GM19397 (cell line): ENCODE measurements around the gene IAPP.
"Not testable (repeated sequence)": the region's sequence is repeated elsewhere in the genome, so short reads cannot be mapped to it uniquely, and the experiment has no call there.

Experiments used
- ATAC-seq: cut with Tn5 transposase; IDR thresholded peaks from one replicate; pipeline ENCODE4 v1.9.1; 2021; ENCODE audit warnings: mild to moderate bottlenecking, moderate library complexity; ENCODE audit not compliant: unreplicated experiment

IAPP gene

GRCh38 chr12:21379218-21379617, 6.5 kb downstream of the IAPP start:
- no peak for ATAC-seq

GRCh38 chr12:21381320-21381719, 8.6 kb downstream of the IAPP start:
- ATAC-seq, result not testable (repeated sequence)

- no peak for ATAC-seq
Measured at GRCh38 chr12:21384261-21384660, 11.6 kb downstream of the IAPP start.

DNA sequence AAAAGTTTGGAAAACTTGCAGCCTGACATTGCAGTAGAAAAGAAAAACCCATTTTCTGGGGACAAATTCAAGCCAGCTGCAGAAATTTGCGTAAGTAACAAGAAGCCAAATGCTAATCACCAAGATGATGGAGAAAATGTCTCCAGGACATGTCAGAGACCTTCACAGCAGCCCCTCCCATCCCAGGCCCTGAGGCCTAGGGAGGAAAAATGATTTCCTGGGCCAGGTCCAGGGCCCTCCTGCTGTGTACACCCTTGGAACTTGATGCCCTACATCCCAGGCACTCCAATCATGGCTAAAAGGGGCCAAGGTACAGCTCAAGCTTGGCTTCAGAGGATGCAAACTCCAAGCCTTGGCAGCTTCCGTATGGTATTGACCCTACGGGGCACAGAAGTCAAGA, 14.5 kb downstream of the IAPP start:
- no peak for ATAC-seq

DNA sequence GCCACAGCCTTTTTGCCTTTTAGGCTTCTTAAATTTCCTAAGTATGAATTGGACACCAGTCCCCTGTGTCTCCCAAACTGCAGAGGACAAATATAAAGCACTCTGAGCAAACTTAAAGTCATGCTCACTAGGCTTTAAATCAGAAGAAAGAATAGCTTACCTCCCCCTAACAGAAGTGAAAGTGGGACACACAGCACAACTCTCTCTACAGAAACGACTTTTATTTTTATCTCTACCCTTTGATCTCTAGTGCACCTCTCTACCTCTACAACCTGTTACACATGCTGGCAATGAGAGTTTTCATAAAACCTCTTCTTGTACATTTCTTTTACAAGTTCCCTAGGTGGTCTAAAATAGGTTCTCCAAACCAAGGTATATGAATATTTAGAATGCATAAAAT, 19.7 kb downstream of the IAPP start:
- ATAC-seq, result no peak

DNA sequence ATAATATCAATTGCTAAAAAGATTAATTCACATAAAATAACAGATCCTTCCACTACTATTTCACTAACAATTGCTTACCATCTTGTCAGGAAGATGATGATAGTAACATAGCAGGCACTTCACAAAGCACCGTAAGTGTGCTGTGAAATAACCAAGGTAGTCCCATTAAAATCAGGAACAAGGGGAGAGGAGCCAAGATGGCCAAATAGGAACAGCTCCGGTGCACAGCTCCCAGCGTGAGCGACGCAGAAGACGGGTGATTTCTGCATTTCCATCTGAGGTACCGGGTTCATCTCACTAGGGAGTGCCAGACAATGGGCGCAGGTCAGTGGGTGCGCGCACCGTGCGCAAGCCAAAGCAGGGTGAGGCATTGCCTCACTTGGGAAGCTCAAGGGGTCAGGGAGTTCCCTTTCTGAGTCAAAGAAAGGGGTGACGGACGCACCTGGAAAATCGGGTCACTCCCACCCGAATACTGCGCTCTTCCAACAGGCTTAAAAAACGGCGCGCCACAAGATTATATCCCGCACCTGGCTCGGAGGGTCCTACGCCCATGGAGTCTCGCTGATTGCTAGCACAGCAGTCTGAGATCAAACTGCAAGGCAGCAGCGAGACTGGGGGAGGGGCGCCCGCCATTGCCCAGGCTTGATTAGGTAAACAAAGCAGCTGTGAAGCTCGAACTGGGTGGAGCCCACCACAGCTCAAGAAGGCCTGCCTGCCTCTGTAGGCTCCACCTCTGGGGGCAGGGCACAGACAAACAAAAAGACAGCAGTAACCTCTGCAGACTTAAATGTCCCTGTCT, 22.3 kb downstream of the IAPP start:
- not testable (repeated sequence) for ATAC-seq

GRCh38 chr12:21413369-21414277, 40.9 kb downstream of the IAPP start:
- ATAC-seq, result no peak

- no peak for ATAC-seq
Measured at GRCh38 chr12:21416511-21417121, 43.9 kb downstream of the IAPP start.

DNA sequence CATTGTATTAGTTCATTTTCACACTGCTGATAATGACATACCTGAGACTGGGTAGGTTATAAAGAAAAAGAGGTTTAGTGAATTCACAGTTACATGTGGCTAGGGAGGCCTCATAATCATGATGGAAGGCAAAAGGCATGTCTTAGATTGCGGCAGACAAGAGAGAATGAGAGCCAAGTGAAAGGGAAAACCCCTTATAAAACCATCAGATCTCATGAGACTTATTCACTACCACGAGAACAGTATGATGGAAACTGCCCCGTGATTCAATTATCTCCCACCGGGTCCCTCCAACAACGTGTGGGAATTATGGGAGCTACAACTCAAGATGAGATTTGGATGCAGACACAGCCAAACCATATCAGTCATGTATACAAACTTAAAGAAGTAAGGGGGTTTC, 45.7 kb downstream of the IAPP start:
- ATAC-seq, result not testable (repeated sequence)

DNA sequence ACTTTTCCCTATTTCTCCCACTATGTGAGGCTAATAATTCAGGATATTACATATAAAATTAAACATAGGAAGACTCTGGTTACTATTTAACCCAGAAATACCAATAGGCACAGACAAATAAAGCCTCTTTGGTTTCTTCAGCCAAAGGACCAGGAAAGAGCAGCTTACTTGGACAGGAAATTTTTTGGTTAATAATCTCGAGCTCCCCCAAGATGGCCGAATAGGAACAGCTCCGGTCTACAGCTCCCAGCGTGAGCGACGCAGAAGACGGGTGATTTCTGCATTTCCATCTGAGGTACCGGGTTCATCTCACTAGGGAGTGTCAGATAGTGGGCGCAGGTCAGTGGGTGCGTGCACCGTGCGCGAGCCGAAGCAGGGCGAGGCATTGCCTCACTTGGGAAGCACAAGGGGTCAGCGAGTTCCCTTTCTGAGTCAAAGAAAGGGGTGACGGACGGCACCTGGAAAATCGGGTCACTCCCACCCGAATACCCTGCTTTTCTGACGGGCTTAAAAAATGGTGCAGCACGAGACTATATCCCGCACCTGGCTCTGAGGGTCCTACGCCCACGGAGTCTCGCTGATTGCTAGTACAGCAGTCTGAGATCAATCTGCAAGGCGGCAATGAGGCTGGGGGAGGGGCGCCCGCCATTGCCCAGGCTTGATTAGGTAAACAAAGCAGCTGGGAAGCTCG, 46.5 kb downstream of the IAPP start:
- not testable (repeated sequence) for ATAC-seq

DNA sequence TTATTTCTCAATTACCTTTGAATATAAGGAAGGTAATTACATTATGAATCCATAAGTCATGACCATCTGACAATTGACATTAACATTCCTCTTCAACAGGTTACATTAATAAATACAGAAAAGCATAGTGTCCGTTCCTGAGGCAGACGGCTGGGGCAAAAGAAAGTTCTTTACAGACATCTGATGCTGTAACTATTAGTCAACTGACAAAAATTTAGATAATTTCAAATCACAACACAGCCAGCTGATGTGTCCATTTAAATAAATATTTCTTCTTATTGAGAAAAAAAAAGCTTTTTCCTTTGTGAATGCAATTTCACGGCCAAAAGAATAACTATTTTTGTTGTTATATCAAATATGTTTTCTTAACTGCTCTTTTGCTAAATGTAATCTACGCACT, 55.5 kb downstream of the IAPP start:
- ATAC-seq, result no peak
